ENCODE results near the gene PMM1. TPM values are rescaled to one million over a fixed set of nuclear protein-coding genes. Genes with fewer than 3 reads are reported as not detected.

The PMM1 gene
- total and polyA plus RNA-seq, 2 of the 13 experiments (the other 11 are each of a cell fraction or from before 2014, with no cell fraction given) = 17.8 to 95.6 TPM

DNA sequence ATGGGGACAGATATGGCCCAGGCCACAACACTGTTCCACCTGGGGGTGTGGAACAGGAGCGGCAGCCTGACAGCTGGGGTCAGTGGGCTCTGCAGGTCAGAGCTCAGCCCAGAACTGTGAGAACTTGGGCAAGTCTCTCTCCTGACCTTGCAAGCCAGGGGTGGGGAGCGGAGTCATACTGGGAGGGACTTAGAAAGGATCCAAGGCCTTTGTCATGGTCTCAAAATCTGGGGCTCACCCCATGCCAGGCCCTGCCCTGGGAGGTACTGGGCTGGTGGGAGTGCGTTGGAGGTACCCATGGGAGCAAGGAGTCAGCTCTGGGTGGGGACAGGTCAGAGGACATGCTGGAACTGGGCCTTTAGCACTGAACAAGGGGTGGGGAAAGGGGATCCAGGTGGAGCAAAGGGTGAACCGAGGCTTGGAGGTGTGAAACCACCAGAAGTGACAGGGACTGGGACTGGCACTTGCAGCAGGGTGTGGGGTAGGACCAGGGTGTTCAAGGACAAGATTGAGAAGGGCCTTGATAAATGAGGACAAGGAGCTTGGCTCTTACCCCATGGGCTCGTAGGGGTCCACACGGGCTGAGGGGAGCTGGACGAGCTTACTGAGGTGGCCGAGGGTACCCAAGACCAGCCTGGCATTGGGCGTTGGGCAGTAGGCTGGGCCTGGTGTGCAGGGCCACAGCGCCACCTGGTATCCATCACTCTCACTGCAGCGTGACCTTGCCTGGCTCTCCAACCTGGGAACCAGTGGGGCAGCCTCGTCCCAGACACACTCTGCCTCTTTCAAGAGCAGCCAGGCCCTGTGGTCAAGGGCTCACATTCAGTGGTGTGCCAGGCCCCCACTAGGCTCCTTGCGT, 7.4 kb upstream of the PMM1 start (continued):
- no peak for TF ChIP-seq ZNF550 (CRISPR knock-in tag; IDR thresholded peaks at IDR 0.05; ENCODE audit: borderline replicate concordance)
- TF ChIP-seq, protein P1, sequence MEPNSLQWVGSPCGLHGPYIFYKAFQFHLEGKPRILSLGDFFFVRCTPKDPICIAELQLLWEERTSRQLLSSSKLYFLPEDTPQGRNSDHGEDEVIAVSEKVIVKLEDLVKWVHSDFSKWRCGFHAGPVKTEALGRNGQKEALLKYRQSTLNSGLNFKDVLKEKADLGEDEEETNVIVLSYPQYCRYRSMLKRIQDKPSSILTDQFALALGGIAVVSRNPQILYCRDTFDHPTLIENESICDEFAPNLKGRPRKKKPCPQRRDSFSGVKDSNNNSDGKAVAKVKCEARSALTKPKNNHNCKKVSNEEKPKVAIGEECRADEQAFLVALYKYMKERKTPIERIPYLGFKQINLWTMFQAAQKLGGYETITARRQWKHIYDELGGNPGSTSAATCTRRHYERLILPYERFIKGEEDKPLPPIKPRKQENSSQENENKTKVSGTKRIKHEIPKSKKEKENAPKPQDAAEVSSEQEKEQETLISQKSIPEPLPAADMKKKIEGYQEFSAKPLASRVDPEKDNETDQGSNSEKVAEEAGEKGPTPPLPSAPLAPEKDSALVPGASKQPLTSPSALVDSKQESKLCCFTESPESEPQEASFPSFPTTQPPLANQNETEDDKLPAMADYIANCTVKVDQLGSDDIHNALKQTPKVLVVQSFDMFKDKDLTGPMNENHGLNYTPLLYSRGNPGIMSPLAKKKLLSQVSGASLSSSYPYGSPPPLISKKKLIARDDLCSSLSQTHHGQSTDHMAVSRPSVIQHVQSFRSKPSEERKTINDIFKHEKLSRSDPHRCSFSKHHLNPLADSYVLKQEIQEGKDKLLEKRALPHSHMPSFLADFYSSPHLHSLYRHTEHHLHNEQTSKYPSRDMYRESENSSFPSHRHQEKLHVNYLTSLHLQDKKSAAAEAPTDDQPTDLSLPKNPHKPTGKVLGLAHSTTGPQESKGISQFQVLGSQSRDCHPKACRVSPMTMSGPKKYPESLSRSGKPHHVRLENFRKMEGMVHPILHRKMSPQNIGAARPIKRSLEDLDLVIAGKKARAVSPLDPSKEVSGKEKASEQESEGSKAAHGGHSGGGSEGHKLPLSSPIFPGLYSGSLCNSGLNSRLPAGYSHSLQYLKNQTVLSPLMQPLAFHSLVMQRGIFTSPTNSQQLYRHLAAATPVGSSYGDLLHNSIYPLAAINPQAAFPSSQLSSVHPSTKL (CRISPR knock-in tag; IDR thresholded peaks at IDR 0.05) = 0 out of 2 replicates have a peak, but pooled peaks have one; percentile 12
- TF ChIP-seq ZNF563 (CRISPR knock-in tag; IDR thresholded peaks at IDR 0.05) = no peak
- no peak for TF ChIP-seq SP5 (CRISPR knock-in tag; IDR thresholded peaks at IDR 0.05; ENCODE audit: borderline replicate concordance, low read depth)
- TF ChIP-seq GABPB1 (CRISPR knock-in tag; IDR thresholded peaks at IDR 0.05) = 0 out of 2 replicates have a peak, but pooled peaks have one; percentile 23
- TF ChIP-seq, protein P2, sequence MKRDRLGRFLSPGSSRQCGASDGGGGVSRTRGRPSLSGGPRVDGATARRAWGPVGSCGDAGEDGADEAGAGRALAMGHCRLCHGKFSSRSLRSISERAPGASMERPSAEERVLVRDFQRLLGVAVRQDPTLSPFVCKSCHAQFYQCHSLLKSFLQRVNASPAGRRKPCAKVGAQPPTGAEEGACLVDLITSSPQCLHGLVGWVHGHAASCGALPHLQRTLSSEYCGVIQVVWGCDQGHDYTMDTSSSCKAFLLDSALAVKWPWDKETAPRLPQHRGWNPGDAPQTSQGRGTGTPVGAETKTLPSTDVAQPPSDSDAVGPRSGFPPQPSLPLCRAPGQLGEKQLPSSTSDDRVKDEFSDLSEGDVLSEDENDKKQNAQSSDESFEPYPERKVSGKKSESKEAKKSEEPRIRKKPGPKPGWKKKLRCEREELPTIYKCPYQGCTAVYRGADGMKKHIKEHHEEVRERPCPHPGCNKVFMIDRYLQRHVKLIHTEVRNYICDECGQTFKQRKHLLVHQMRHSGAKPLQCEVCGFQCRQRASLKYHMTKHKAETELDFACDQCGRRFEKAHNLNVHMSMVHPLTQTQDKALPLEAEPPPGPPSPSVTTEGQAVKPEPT (CRISPR knock-in tag; IDR thresholded peaks at IDR 0.05; ENCODE audit: low read depth) = no peak
- TF ChIP-seq ZZZ3 (CRISPR knock-in tag; IDR thresholded peaks at IDR 0.05; ENCODE audit: borderline replicate concordance) = no peak
- TF ChIP-seq SRSF4 (IDR thresholded peaks at IDR 0.05; ENCODE audit: low read depth, low read length, poor library complexity, severe bottlenecking) = no peak
- TF ChIP-seq, protein P3, sequence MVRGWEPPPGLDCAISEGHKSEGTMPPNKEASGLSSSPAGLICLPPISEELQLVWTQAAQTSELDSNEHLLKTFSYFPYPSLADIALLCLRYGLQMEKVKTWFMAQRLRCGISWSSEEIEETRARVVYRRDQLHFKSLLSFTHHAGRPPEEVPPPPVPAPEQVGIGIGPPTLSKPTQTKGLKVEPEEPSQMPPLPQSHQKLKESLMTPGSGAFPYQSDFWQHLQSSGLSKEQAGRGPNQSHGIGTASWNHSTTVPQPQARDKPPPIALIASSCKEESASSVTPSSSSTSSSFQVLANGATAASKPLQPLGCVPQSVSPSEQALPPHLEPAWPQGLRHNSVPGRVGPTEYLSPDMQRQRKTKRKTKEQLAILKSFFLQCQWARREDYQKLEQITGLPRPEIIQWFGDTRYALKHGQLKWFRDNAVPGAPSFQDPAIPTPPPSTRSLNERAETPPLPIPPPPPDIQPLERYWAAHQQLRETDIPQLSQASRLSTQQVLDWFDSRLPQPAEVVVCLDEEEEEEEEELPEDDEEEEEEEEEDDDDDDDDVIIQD (CRISPR knock-in tag; IDR thresholded peaks at IDR 0.05; ENCODE audit: low read depth) = no peak
- TF ChIP-seq ATF7 (IDR thresholded peaks at IDR 0.05) = no peak
- no peak for TF ChIP-seq ATF7 (CRISPR knock-in tag; IDR thresholded peaks at IDR 0.05)
- TF ChIP-seq, protein P4, sequence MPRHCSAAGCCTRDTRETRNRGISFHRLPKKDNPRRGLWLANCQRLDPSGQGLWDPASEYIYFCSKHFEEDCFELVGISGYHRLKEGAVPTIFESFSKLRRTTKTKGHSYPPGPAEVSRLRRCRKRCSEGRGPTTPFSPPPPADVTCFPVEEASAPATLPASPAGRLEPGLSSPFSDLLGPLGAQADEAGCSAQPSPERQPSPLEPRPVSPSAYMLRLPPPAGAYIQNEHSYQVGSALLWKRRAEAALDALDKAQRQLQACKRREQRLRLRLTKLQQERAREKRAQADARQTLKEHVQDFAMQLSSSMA (CRISPR knock-in tag; IDR thresholded peaks at IDR 0.05) = no peak
- peak; percentile 73 for TF ChIP-seq TEAD3 (CRISPR knock-in tag; optimal IDR thresholded peaks at IDR 0.05; ENCODE audit: borderline replicate concordance)
- TF ChIP-seq KAT2B (IDR thresholded peaks at IDR 0.05; ENCODE audit: borderline replicate concordance, low read depth, low read length) = no peak
- TF ChIP-seq, protein P5, sequence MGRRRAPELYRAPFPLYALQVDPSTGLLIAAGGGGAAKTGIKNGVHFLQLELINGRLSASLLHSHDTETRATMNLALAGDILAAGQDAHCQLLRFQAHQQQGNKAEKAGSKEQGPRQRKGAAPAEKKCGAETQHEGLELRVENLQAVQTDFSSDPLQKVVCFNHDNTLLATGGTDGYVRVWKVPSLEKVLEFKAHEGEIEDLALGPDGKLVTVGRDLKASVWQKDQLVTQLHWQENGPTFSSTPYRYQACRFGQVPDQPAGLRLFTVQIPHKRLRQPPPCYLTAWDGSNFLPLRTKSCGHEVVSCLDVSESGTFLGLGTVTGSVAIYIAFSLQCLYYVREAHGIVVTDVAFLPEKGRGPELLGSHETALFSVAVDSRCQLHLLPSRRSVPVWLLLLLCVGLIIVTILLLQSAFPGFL (CRISPR knock-in tag; IDR thresholded peaks at IDR 0.05) = no peak
- peak; percentile 21; the same call in 1 of the 2 replicates for TF ChIP-seq ZNF350 (CRISPR knock-in tag; IDR thresholded peaks at IDR 0.05; ENCODE audit: borderline replicate concordance, low read depth)
- no peak for TF ChIP-seq DMAP1 (CRISPR knock-in tag; IDR thresholded peaks at IDR 0.05)
- TF ChIP-seq, protein P6, sequence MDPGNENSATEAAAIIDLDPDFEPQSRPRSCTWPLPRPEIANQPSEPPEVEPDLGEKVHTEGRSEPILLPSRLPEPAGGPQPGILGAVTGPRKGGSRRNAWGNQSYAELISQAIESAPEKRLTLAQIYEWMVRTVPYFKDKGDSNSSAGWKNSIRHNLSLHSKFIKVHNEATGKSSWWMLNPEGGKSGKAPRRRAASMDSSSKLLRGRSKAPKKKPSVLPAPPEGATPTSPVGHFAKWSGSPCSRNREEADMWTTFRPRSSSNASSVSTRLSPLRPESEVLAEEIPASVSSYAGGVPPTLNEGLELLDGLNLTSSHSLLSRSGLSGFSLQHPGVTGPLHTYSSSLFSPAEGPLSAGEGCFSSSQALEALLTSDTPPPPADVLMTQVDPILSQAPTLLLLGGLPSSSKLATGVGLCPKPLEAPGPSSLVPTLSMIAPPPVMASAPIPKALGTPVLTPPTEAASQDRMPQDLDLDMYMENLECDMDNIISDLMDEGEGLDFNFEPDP (CRISPR knock-in tag; conservative IDR thresholded peaks at IDR 0.05) = no peak

All from HepG2 (cell line).